Fibroblast of pulmonary artery (primary cell): ENCODE results near the gene MTMR1.

Experiments used
- DNase-seq: peaks from one replicate; pipeline ENCODE4 v3.0.0-alpha.2; 2010; ENCODE audit warnings: low read depth
- H3K4me3 ChIP-seq: replicated peaks from 2 replicates; pipeline ENCODE4 v1.5.1; 2011; ENCODE audit warnings: low read depth, mild to moderate bottlenecking, control low read depth, low read length, moderate library complexity
- CTCF ChIP-seq: IDR thresholded peaks from 2 replicates; pipeline ENCODE4 v1.5.1; 2011; ENCODE audit warnings: mild to moderate bottlenecking, control low read depth, low read length, inconsistent platforms; ENCODE audit errors: missing control alignments

MTMR1 gene

DNA sequence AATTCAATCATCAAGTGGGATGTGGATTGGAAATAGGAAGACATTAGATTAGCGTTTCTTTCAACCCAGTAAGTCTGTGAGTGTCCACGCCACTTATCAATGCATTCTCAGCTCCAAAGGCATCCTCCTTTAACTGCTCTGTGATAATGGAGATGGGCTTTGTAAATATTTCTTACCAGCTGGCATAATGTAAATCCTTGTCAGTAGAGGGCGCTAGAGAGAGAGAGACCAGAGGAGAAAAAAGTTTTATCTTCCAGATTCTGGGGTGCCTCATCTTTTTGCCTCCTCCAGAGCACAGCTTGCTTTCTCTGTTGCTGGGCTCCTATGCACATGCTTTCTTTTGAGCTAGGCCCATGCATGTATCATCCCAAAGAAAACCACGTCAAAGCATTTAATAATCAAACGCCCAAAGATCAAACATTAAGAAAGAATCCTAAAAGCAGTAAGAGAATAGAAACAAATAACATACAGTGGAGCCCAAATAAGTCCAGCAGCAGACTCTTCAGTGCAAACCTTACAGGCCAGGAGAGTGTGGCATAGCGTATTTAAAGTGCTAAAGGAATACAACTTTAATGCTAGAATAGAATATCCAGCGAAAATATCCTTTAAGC is 9.6 kb upstream of the MTMR1 start:
- H3K4me3 ChIP-seq: no peak overlapping the region
- DNase-seq: peak; percentile 56
- peak; percentile 51 for TF ChIP-seq CTCF

- DNase-seq: peak; percentile 76
- TF ChIP-seq CTCF: no peak
- H3K4me3 ChIP-seq: no peak overlapping the region
Observed at GRCh38 chrX:150688911-150689451, 4.2 kb upstream of the MTMR1 start.

GRCh38 chrX:150690126-150690525 is 3.1 kb upstream of the MTMR1 start:
- H3K4me3 ChIP-seq: no peak overlapping the region
- no peak for TF ChIP-seq CTCF
- peak; percentile 82 for DNase-seq

DNA sequence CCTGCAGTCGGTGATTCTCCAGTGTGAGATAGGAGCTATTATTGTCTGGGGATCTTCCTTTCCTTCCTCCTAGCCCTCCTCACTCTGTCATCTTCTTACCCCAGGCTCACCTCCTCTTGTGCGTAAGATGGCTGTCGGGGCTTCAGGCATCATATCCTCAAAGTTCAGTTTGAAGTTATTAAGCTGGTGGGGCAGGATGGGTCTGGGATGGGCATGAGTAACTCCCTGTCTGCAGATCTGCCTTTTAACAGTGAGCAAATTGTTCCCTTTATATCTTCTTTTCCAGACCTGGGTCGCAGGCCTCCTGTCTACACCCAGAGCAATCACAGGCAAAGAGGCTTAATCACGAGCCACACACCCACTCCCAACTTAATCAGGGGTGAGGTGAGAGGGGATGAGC is 900 bp upstream of the MTMR1 start:
- no peak for TF ChIP-seq CTCF
- peak overlapping the region; percentile 65 for H3K4me3 ChIP-seq
- no peak for DNase-seq

DNA sequence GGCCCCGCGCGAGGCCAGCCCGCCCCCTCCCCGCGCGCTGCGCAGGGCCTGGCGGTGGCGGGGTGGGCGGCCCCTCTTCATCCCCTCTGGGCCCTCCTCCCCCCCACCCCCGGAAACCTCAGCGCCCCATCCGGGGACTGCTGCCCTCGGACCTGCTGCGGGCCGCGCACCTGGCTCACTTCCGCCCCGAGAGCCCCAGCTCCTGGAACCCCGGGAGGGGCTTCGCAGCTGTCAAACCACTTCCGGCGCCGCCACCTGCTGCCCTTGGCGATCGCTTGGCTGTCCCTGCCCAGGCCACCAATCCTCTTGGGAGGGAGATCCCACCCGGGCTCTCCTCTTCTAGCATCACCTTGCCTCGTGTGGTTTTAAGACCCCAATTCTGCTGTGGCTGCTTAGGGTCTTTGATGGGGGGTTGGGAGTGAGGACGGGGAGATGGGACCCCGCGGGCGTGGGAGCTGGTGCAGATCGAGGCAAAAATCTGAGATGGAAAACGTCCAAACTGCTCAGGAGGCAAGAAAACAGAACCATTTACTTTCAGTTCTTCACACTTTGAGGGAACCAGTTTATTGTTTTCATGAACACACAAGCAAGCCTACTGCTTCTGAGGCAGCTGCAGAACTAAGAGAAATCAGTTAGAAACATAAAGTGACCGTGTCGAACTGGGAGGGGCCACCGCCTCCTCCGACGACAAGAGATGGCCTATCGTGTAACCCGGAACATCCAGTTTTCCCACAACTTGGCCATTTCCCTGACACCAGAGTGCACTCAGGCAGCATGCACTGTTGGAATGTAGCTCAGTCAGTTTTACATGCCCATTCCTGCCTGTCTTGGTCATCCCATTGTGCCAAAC is 754 bp downstream of the MTMR1 start:
- peak; percentile 52 for DNase-seq
- TF ChIP-seq CTCF: no peak
- H3K4me3 ChIP-seq: peak overlapping the region; percentile 65

DNA sequence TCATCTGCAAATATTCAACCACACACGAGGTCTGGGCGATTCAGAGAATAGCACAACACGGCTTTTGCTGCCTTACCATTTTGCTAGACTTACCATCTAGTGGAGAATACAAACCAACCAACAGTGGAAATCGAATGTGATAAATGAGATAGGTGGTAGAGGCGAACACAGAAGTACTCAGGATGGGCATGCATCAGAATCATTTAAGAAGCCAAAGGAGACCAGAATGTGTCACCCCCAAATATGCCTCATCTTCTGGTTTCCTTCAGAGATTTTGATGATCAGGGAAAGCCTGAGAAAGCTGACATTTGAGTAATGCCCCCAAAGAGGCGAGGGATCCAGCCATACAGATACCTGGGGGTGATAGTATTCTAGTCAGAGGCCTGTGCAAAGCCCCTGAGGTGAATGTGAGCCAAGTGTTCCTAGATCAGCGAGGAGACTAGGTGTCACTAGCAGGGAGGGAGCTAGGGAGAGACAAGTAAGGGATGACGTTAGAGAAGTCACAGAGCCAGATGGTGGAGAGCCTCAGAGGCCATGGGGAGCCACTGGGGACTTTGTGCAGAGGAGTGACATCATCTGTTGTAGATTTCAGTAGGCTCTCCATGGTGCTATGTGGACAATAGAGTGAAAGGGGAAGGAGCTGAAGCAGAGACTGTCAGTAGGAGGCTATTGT is 1.7 kb downstream of the MTMR1 start:
- DNase-seq: no peak
- no peak for TF ChIP-seq CTCF
- H3K4me3 ChIP-seq: no peak overlapping the region
